ENCODE data around the gene SPACA9.

Gene SPACA9

GRCh38 chr9:132898051-132898450 lies 19.4 kb downstream of the SPACA9 start:
- Histone ChIP-seq H3K4me3 (ENCODE audit: low read depth, low read length) (no peak overlapping the region), H3K4me1 (ENCODE audit: control insufficient read depth, insufficient read depth, low read length) (peaks cover 7% of the 10 kb centered on the region), H3K27me3 (ENCODE audit: control insufficient read depth, insufficient read depth, low read length) (no peaks in the 10 kb centered on the region), H3K9ac (ENCODE audit: low read depth, low read length) (no peak overlapping the region), H3K36me3 (ENCODE audit: control insufficient read depth, insufficient read depth, low read length) (peaks cover 25% of the 10 kb centered on the region), H3K9me3 (ENCODE audit: control insufficient read depth, insufficient read depth, low read length) (no peaks in the 10 kb centered on the region)

GRCh38 chr9:132901858-132902831 lies 23.4 kb downstream of the SPACA9 start:
- peaks cover 21% of the 10 kb centered on the region for H3K36me3 ChIP-seq (ENCODE audit: control insufficient read depth, insufficient read depth, low read length)
- no peaks in the 10 kb centered on the region for H3K9me3 ChIP-seq (ENCODE audit: control insufficient read depth, insufficient read depth, low read length)
- peaks cover 19% of the 10 kb centered on the region for H3K4me1 ChIP-seq (ENCODE audit: control insufficient read depth, insufficient read depth, low read length)
- H3K9ac ChIP-seq (ENCODE audit: low read depth, low read length): no peak overlapping the region
- no peaks in the 10 kb centered on the region for H3K27me3 ChIP-seq (ENCODE audit: control insufficient read depth, insufficient read depth, low read length)
- H3K4me3 ChIP-seq (ENCODE audit: low read depth, low read length): no peak overlapping the region

GRCh38 chr9:132903574-132904492 lies 25.1 kb downstream of the SPACA9 start:
- peaks cover 17% of the 10 kb centered on the region for H3K36me3 ChIP-seq (ENCODE audit: control insufficient read depth, insufficient read depth, low read length)
- H3K4me1 ChIP-seq (ENCODE audit: control insufficient read depth, insufficient read depth, low read length): peaks cover 19% of the 10 kb centered on the region
- H3K9ac ChIP-seq (ENCODE audit: low read depth, low read length): no peak overlapping the region
- no peaks in the 10 kb centered on the region for H3K27me3 ChIP-seq (ENCODE audit: control insufficient read depth, insufficient read depth, low read length)
- H3K9me3 ChIP-seq (ENCODE audit: control insufficient read depth, insufficient read depth, low read length): no peaks in the 10 kb centered on the region
- no peak overlapping the region for H3K4me3 ChIP-seq (ENCODE audit: low read depth, low read length)

GRCh38 chr9:132905726-132906125 lies 27.0 kb downstream of the SPACA9 start:
- Histone ChIP-seq H3K9ac (ENCODE audit: low read depth, low read length) (no peak overlapping the region), H3K4me1 (ENCODE audit: control insufficient read depth, insufficient read depth, low read length) (peaks cover 19% of the 10 kb centered on the region), H3K4me3 (ENCODE audit: low read depth, low read length) (no peak overlapping the region), H3K36me3 (ENCODE audit: control insufficient read depth, insufficient read depth, low read length) (peaks cover 26% of the 10 kb centered on the region), H3K27me3 (ENCODE audit: control insufficient read depth, insufficient read depth, low read length) (no peaks in the 10 kb centered on the region), H3K9me3 (ENCODE audit: control insufficient read depth, insufficient read depth, low read length) (no peaks in the 10 kb centered on the region)

GRCh38 chr9:132908635-132909034 lies 29.9 kb downstream of the SPACA9 start:
- Histone ChIP-seq H3K27me3 (ENCODE audit: control insufficient read depth, insufficient read depth, low read length) (no peaks in the 10 kb centered on the region), H3K9me3 (ENCODE audit: control insufficient read depth, insufficient read depth, low read length) (no peaks in the 10 kb centered on the region), H3K4me3 (ENCODE audit: low read depth, low read length) (no peak overlapping the region), H3K4me1 (ENCODE audit: control insufficient read depth, insufficient read depth, low read length) (peaks cover 6% of the 10 kb centered on the region), H3K36me3 (ENCODE audit: control insufficient read depth, insufficient read depth, low read length) (peaks cover 23% of the 10 kb centered on the region), H3K9ac (ENCODE audit: low read depth, low read length) (no peak overlapping the region)

GRCh38 chr9:132909311-132909710 lies 30.6 kb downstream of the SPACA9 start:
- Histone ChIP-seq H3K27me3 (ENCODE audit: control insufficient read depth, insufficient read depth, low read length) (no peaks in the 10 kb centered on the region), H3K4me1 (ENCODE audit: control insufficient read depth, insufficient read depth, low read length) (peaks cover 2% of the 10 kb centered on the region), H3K9ac (ENCODE audit: low read depth, low read length) (no peak overlapping the region), H3K9me3 (ENCODE audit: control insufficient read depth, insufficient read depth, low read length) (no peaks in the 10 kb centered on the region), H3K4me3 (ENCODE audit: low read depth, low read length) (no peak overlapping the region), H3K36me3 (ENCODE audit: control insufficient read depth, insufficient read depth, low read length) (peaks cover 23% of the 10 kb centered on the region)

- Histone ChIP-seq H3K4me1 (ENCODE audit: control insufficient read depth, insufficient read depth, low read length) (no peaks in the 10 kb centered on the region), H3K9ac (ENCODE audit: low read depth, low read length) (no peak overlapping the region), H3K36me3 (ENCODE audit: control insufficient read depth, insufficient read depth, low read length) (peaks cover 21% of the 10 kb centered on the region), H3K4me3 (ENCODE audit: low read depth, low read length) (no peak overlapping the region), H3K9me3 (ENCODE audit: control insufficient read depth, insufficient read depth, low read length) (no peaks in the 10 kb centered on the region), H3K27me3 (ENCODE audit: control insufficient read depth, insufficient read depth, low read length) (no peaks in the 10 kb centered on the region)
These were observed 31.7 kb downstream of the SPACA9 start for GRCh38 chr9:132910376-132910775.

- H3K9me3 ChIP-seq (ENCODE audit: control insufficient read depth, insufficient read depth, low read length): no peaks in the 10 kb centered on the region
- H3K36me3 ChIP-seq (ENCODE audit: control insufficient read depth, insufficient read depth, low read length): peaks cover 24% of the 10 kb centered on the region
- H3K27me3 ChIP-seq (ENCODE audit: control insufficient read depth, insufficient read depth, low read length): no peaks in the 10 kb centered on the region
- H3K9ac ChIP-seq (ENCODE audit: low read depth, low read length): no peak overlapping the region
- H3K4me1 ChIP-seq (ENCODE audit: control insufficient read depth, insufficient read depth, low read length): no peaks in the 10 kb centered on the region
- H3K4me3 ChIP-seq (ENCODE audit: low read depth, low read length): no peak overlapping the region
These were observed 33.4 kb downstream of the SPACA9 start for GRCh38 chr9:132912131-132912530.

GRCh38 chr9:132914924-132915323 lies 36.2 kb downstream of the SPACA9 start:
- Histone ChIP-seq H3K27me3 (ENCODE audit: control insufficient read depth, insufficient read depth, low read length) (no peaks in the 10 kb centered on the region), H3K4me1 (ENCODE audit: control insufficient read depth, insufficient read depth, low read length) (no peaks in the 10 kb centered on the region), H3K4me3 (ENCODE audit: low read depth, low read length) (no peak overlapping the region), H3K9me3 (ENCODE audit: control insufficient read depth, insufficient read depth, low read length) (no peaks in the 10 kb centered on the region), H3K9ac (ENCODE audit: low read depth, low read length) (no peak overlapping the region), H3K36me3 (ENCODE audit: control insufficient read depth, insufficient read depth, low read length) (peaks cover 20% of the 10 kb centered on the region)

GRCh38 chr9:132919614-132920268 lies 41.0 kb downstream of the SPACA9 start:
- Histone ChIP-seq H3K36me3 (ENCODE audit: control insufficient read depth, insufficient read depth, low read length) (peaks cover 26% of the 10 kb centered on the region), H3K27me3 (ENCODE audit: control insufficient read depth, insufficient read depth, low read length) (no peaks in the 10 kb centered on the region), H3K4me1 (ENCODE audit: control insufficient read depth, insufficient read depth, low read length) (no peaks in the 10 kb centered on the region), H3K4me3 (ENCODE audit: low read depth, low read length) (no peak overlapping the region), H3K9ac (ENCODE audit: low read depth, low read length) (no peak overlapping the region), H3K9me3 (ENCODE audit: control insufficient read depth, insufficient read depth, low read length) (no peaks in the 10 kb centered on the region)

- Histone ChIP-seq H3K9me3 (ENCODE audit: control insufficient read depth, insufficient read depth, low read length) (no peaks in the 10 kb centered on the region), H3K27me3 (ENCODE audit: control insufficient read depth, insufficient read depth, low read length) (no peaks in the 10 kb centered on the region), H3K9ac (ENCODE audit: low read depth, low read length) (no peak overlapping the region), H3K4me1 (ENCODE audit: control insufficient read depth, insufficient read depth, low read length) (no peaks in the 10 kb centered on the region), H3K36me3 (ENCODE audit: control insufficient read depth, insufficient read depth, low read length) (peaks cover 23% of the 10 kb centered on the region), H3K4me3 (ENCODE audit: low read depth, low read length) (no peak overlapping the region)
These were observed 44.7 kb downstream of the SPACA9 start for GRCh38 chr9:132923346-132923902.
